GM12801 (cell line): ENCODE measurements around the gene MICAL2.

Experiments used
- TF ChIP-seq, protein P1 (sequence below): IDR thresholded peaks from one replicate; pipeline ENCODE4 v1.5.1; 2011; ENCODE audit warnings: control low read depth; ENCODE audit not compliant: insufficient read length; ENCODE audit errors: extremely low read depth

MICAL2 gene

DNA sequence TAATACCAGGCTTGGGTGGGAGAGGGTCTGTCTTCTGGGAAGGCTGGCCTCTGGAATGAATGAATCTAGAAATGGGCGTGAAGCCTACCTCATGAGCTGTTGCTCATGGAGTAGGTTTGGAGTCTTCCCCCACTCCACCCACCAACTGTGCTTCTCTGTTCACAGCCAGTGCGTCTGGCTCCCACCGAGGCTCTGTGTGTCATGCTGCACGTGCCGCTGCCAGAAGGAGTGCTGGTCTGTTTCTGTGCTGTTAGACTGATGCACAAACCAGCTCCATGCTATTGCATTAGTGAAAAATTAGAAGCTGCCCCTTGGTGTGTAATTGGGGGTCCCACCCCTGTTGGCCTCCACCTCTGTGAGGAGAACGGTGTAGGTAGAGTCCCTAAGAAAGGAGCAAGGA is 134.7 kb downstream of the MICAL2 start:
- TF ChIP-seq, protein P1, sequence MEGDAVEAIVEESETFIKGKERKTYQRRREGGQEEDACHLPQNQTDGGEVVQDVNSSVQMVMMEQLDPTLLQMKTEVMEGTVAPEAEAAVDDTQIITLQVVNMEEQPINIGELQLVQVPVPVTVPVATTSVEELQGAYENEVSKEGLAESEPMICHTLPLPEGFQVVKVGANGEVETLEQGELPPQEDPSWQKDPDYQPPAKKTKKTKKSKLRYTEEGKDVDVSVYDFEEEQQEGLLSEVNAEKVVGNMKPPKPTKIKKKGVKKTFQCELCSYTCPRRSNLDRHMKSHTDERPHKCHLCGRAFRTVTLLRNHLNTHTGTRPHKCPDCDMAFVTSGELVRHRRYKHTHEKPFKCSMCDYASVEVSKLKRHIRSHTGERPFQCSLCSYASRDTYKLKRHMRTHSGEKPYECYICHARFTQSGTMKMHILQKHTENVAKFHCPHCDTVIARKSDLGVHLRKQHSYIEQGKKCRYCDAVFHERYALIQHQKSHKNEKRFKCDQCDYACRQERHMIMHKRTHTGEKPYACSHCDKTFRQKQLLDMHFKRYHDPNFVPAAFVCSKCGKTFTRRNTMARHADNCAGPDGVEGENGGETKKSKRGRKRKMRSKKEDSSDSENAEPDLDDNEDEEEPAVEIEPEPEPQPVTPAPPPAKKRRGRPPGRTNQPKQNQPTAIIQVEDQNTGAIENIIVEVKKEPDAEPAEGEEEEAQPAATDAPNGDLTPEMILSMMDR = no peak

DNA sequence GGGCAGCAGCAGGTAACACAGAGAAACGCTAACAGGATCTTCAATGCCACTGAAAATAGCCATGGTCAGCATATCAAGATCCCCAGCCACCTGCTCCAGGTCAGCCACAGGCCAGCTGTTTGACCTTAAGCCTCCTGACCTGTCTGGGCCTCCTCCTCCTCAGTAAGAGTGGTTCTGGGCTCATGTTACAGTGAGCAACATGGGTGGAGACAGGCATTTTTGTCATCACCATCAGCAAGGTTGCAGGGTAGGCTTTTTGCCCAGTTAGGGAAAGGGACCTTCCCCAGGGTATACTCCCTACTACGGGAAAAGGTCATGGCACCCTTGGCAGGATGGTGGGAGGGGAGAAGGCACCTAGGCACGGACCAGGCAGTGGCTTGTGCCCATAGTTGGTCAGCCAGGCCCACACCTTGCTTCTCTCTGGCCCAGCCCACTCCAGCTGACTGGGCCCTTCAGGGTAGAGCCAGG is 135.2 kb downstream of the MICAL2 start:
- TF ChIP-seq, protein P1 = no peak

DNA sequence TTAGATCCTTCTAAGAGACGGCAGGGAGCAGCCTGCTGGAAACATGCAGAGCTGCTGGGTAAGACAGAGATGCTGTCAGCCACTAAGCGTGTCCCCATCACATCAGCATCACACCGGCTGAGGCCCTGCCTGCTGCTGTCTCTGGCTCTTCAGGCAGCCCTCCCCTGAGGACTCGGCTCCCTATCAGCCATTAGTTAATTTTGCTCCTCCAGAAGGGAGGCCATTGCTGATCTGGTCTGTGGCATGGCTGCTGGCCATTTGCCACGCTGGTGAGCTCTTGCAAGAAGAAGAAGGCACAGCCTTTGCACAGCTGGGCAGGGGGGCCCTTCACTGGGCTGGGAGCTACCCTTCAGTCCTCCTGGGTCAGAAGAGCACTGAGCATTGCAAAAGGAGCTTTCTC is 135.8 kb downstream of the MICAL2 start:
- TF ChIP-seq, protein P1 = no peak

DNA sequence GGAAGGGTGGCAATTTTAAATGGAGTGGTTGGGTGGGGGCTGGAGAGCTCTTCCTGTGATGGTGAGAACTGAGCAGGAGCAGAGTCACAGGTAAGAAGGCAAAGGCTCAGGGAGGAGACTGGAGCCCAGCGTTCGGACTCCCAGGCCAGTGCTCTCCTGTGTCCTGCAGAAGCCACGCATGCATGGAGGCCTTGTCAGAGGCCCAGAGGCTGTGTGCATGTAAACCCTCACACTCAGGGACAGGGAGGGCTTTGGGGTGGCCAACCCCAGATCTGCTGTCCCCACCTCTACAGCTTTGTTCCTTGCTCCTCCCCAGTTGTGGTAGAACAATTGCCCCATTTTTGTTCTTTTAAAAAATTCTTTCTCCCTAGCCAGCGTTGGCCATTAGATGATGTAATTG is 136.6 kb downstream of the MICAL2 start:
- TF ChIP-seq, protein P1 = no peak

DNA sequence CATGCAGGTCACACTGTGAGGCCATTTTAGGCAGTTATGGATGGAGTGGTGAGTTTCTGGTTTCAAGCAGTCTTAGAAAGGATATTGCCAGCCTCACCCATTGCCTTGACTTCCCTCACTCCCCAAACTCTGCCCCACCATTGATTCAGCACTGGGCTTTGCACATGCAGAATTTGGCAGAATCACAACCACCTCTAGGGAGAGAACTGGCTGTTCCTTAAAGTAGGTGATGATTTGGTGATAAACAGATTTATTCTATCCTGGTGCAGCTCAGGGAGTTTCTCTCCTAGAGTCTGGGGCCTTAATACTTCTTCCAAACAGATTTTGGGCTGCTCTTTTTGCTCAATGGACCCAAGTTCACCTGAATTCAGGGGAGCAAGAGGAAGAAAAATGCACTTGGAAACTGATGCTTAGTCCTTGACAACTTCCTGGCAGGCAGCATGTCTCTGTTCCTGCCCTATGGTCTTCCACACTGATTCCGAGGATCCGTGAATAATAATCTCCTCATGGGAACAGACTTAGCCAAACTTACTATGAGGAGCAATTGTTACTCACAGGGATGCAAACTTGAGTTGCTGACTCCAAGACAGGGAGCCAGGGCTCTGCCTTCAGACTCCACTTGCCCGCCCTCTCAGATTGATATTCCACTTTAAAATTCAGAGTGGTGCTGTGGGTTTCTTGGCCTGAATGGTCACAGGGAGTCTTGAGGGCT is 137.3 kb downstream of the MICAL2 start:
- TF ChIP-seq, protein P1 = no peak

DNA sequence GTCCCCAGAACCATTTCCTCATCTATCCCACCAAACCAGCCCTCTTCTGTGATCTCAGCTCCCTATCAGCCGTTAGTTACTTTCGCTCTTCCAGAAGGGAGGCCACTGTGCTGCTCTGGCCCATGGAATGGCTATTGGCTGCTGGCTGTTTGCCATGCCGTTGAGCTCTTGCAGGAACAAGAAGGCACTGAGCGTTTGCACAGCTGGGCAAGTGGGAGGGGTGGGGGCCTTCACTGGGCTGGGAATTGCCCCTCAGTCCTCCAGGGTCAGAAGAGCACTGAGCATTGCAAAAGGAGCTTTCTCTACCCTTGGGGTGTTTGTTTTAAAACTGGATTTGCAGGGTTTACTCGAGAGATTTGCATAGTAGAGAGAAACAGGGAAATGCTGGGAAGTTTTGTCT is 137.9 kb downstream of the MICAL2 start:
- TF ChIP-seq, protein P1 = no peak

DNA sequence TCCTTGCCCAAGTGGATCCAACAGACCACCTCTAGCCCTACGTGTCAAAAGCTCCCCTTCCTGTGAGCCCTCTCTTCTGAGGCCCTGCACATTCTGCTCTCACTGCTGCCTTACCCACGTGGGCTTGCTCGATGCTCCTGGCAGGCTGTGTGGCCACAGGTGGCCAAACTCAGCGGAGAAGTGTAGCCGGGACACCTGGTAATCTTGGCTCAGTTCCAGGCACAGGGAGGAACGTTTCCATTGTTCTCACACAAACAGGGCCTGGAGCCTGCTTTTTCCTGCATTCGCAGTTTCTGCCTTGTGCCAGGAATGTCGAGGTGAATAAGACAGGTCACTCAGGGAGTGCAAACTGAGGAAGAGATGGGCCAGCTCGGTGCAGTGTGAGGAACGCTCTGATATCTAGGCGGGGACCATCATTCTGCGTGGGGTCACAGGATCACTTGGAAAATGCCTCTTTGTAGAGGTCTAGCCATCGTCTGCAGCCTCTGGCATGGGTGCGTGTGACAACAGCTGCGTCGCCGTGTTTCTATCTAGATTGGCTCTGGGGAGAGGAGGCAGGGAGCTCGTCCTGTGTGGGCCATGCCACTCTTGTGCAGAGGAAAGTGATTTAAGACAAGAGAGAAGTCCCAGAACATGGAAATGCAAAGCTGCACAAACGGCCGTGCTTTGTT is 139.3 kb downstream of the MICAL2 start:
- TF ChIP-seq, protein P1 = no peak
